Upper lobe of left lung (tissue), 4 donors: Measurements from ENCODE around the gene GLT6D1.

Experiments used
- CTCF ChIP-seq, 6 experiments: fragments of 450-650 bp in 4 of 6; fragments of 200-600 bp in 2 of 6; sonication (generic) in 2 of 6; IDR thresholded peaks; one replicate each; pipeline ENCODE4 v1.5.1; 2016 to 2019; ENCODE audit warnings: antibody characterized with exemption in 6 of 6
- POLR2AphosphoS5 ChIP-seq, 2 donors: sonication (generic); formaldehyde crosslinking; IDR thresholded peaks; one replicate each; pipeline ENCODE4 v1.5.1; 2017; ENCODE audit warnings: antibody characterized with exemption in 2 of 2

DNA sequence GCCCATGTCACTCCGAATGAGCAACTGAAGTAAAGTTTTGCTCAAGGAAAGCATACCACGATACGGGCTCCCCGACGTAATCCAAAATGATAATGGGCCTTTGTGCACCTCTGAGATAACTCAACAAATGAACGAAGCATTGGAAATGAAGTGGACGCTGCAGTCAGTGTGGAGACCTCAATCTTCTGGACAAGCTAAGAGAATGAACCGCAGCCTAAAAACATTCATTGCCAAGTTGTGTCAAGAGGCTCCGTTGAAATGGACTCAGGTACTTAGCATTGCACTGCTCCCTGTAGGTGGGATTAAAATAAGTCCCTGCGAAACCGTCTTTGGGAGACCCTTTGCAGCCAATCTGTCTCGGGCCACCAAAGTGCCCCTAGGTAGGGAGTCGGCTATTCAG, 19.9 kb upstream of the GLT6D1 start:
- TF ChIP-seq CTCF (IDR thresholded peaks at IDR 0.05) (no peak), POLR2AphosphoS5 (IDR thresholded peaks at IDR 0.05) (no peak)
